GM18508 (cell line): Measurements from ENCODE around the gene MYBPH.

Experiments used
- ATAC-seq: cut with Tn5 transposase; IDR thresholded peaks from one replicate; pipeline ENCODE4 v1.9.1; 2021; ENCODE audit warnings: moderate number of reproducible peaks; ENCODE audit not compliant: insufficient read depth, unreplicated experiment

The MYBPH gene

DNA sequence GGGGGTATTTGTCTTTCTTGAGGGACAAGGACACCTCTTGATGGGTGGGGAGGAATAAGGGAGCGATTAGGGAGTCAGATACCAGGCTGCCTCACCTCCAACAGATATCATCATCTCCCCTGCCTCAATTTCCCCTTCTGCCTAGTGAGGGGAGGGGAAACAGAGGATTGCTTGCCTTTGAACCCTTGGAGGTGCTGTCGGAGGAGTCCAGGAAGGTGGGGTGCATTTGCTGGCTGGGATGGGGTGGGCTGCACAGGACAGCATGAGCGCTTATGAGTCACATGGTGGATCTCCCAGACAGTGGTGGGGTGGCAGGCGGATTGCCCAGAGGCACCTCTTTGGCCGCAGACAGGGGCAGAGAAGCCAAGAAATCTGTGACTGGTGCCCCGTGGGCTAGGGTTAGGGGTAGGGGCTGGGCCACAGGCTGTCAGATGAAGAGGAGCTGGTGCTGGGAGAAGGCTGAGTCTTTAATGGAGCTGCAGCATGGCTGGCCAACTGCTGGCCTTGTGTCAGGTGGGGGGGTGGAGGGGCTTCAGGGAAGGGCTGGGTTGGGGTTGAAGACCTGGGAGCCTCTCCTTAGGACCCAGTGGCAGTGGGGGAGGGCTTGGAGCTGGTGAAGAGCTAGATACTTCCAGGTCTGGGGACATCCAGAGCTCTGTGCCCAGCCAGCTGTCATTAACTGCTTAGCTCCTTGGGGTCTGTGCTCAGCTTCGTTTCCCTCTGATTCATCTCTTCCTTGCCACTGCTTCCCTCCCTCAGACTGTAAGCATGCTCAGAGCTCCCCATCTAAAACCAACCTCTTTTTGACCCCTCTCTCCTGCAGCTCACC, 55.1 kb downstream of the MYBPH start:
- no peak for ATAC-seq
